22Rv1 (cell line): ENCODE data around the gene WDR35.

Experiments
- CTCF ChIP-seq: fragments of 450-650 bp; IDR thresholded peaks from 2 replicates; pipeline ENCODE4 v1.5.1; 2017; ENCODE audit warnings: mild to moderate bottlenecking
- ZFX ChIP-seq: fragments of 450-650 bp; IDR thresholded peaks from 2 replicates; pipeline ENCODE4 v1.6.1; 2017; ENCODE audit warnings: antibody characterized with exemption, borderline replicate concordance

- TF ChIP-seq CTCF (no peak), ZFX (no peak)
These were observed 77.9 kb downstream of the WDR35 start for GRCh38 chr2:19911808-19912509.
